Endothelial cell of umbilical vein (primary cell): ENCODE results near the gene CLSTN2. TPM values are rescaled to one million over a fixed set of nuclear protein-coding genes. Genes with fewer than 3 reads are reported as not detected.

Experiments used
- BruUV-seq: library from RNA; stranded (reverse); fragments of 400-500 nt; replicated peaks from 2 replicates; lab custom pipeline; 2021; lab: Mats Ljungman, UMichigan
- CTCF ChIA-PET: fragments of 300-600, 350-600 bp; sonication (Branson Sonifier 250); formaldehyde crosslinking; loops from one replicate; lab custom pipeline; 2021; ENCODE audit warnings: antibody characterized with exemption, inconsistent platforms; lab: Charles Lee
- POLR2A ChIA-PET: fragments of 300-600, 350-600 bp; sonication (Branson Sonifier 250); formaldehyde crosslinking; loops from one replicate; lab custom pipeline; 2021; ENCODE audit warnings: antibody characterized with exemption, inconsistent platforms; lab: Charles Lee
- DNase-seq: peaks from one replicate; pipeline ENCODE4 v3.0.0-alpha.2; 2011; ENCODE audit warnings: low read depth, low spot score
- FAIRE-seq: peaks from 2 replicates; lab custom pipeline; 2011; peaks lifted over from hg19 to GRCh38; lab: Jason Lieb, UNC
- H2AFZ ChIP-seq: 2 replicates; pipeline ENCODE4 v1.6.0; 2012; ENCODE audit warnings: low read depth, low read length, control low read depth, inconsistent platforms
- H3K27ac ChIP-seq: 2 replicates; pipeline ENCODE4 v1.5.1; 2011; ENCODE audit warnings: low read depth, mild to moderate bottlenecking, control low read depth, low read length, moderate library complexity; ENCODE audit not compliant: insufficient read depth
- H3K27me3 ChIP-seq, 2 experiments: 2 replicates each; pipeline versions ENCODE4 v1.6.0 to v1.6.1; 2011; ENCODE audit warnings: low read length in 2 of 2, mixed read lengths in 1 of 2; ENCODE audit not compliant: control insufficient read depth in 2 of 2, insufficient read depth in 2 of 2
- H3K36me3 ChIP-seq, 2 experiments: 2 replicates in 1 of 2; 3 replicates in 1 of 2; pipeline ENCODE4 v1.5.1; 2011; ENCODE audit warnings: low read length in 2 of 2, mild to moderate bottlenecking in 1 of 2, moderate library complexity in 1 of 2; ENCODE audit not compliant: control insufficient read depth in 2 of 2, insufficient read depth in 2 of 2; ENCODE audit errors: extremely low read depth in 1 of 2
- H3K4me1 ChIP-seq: 3 replicates; pipeline ENCODE4 v1.5.1; 2011; ENCODE audit warnings: mild to moderate bottlenecking, low read length; ENCODE audit not compliant: control insufficient read depth, insufficient read depth; ENCODE audit errors: extremely low read depth
- H3K4me2 ChIP-seq: 2 replicates; pipeline ENCODE4 v1.6.1; 2011; ENCODE audit warnings: low read length, control low read depth, mixed read lengths; ENCODE audit not compliant: insufficient read depth
- H3K4me3 ChIP-seq, 3 experiments: fragments of 200-600 bp in 1 of 3; sonication (generic), shearing (Covaris generic) in 1 of 3; replicated peaks in 1 of 3; 2 replicates each; pipeline ENCODE4 v1.5.1; 2011 to 2016; ENCODE audit warnings: control low read depth in 3 of 3, low read length in 3 of 3, mild to moderate bottlenecking in 2 of 3, inconsistent platforms in 1 of 3, low read depth in 1 of 3, moderate library complexity in 1 of 3; ENCODE audit not compliant: insufficient read depth in 1 of 3
- H3K79me2 ChIP-seq: 2 replicates; pipeline ENCODE4 v1.6.0; 2012; ENCODE audit warnings: low read length, inconsistent platforms; ENCODE audit not compliant: control insufficient read depth, insufficient read depth
- H3K9ac ChIP-seq: replicated peaks from 2 replicates; pipeline ENCODE3; 2011; ENCODE audit warnings: low read length, control low read depth; ENCODE audit not compliant: insufficient read depth; ENCODE audit errors: extremely low read depth
- H3K9me1 ChIP-seq: replicated peaks from 3 replicates; pipeline ENCODE4 v1.6.0; 2011; ENCODE audit warnings: mild to moderate bottlenecking, low read length; ENCODE audit not compliant: control insufficient read depth, insufficient read depth; ENCODE audit errors: extremely low read depth
- H3K9me3 ChIP-seq: replicated peaks from 2 replicates; pipeline ENCODE4 v1.5.1; 2012; ENCODE audit warnings: low read length, inconsistent platforms; ENCODE audit not compliant: control insufficient read depth, insufficient read depth
- H4K20me1 ChIP-seq: replicated peaks from 2 replicates; pipeline ENCODE3; 2011; ENCODE audit warnings: mild to moderate bottlenecking, low read length; ENCODE audit not compliant: control insufficient read depth, insufficient read depth; ENCODE audit errors: extremely low read depth
- CTCF ChIP-seq, 2 donors: IDR thresholded peaks; 1 replicate in 1 of 2; 2 replicates in 1 of 2; pipeline ENCODE4 v1.5.1; 2011; ENCODE audit warnings: low read length in 2 of 2, mild to moderate bottlenecking in 2 of 2, moderate library complexity in 2 of 2, control low read depth in 1 of 2, inconsistent platforms in 1 of 2, low read depth in 1 of 2; ENCODE audit not compliant: insufficient read depth in 1 of 2; ENCODE audit errors: extremely low read depth in 1 of 2
- EZH2 ChIP-seq: IDR thresholded peaks from 2 replicates; pipeline ENCODE4 v1.6.1; 2012; ENCODE audit warnings: borderline replicate concordance, low read depth, mild to moderate bottlenecking, moderate library complexity, low read length, inconsistent platforms; ENCODE audit not compliant: severe bottlenecking
- FOS ChIP-seq: IDR thresholded peaks from 2 replicates; pipeline ENCODE4 v1.6.1; 2011; ENCODE audit warnings: mild to moderate bottlenecking, low read length, moderate library complexity, borderline replicate concordance; ENCODE audit not compliant: insufficient read depth
- GATA2 ChIP-seq: IDR thresholded peaks from 2 replicates; pipeline ENCODE4 v1.7.0; 2011; ENCODE audit warnings: low read depth, mild to moderate bottlenecking, moderate library complexity, mixed read lengths, low read length; ENCODE audit not compliant: insufficient read length, insufficient read depth
- JUN ChIP-seq: IDR thresholded peaks from 2 replicates; pipeline ENCODE4 v1.6.1; 2011; ENCODE audit warnings: borderline replicate concordance, low read depth; ENCODE audit not compliant: insufficient read length, insufficient read depth
- MAX ChIP-seq: IDR thresholded peaks from 2 replicates; pipeline ENCODE4 v1.6.1; 2011; ENCODE audit not compliant: insufficient read depth, insufficient read length
- MYC ChIP-seq: IDR thresholded peaks from one replicate; pipeline ENCODE4 v1.6.1; 2011; ENCODE audit warnings: mild to moderate bottlenecking, low read depth, low read length
- POLR2A ChIP-seq: IDR thresholded peaks from 2 replicates; pipeline ENCODE4 v1.6.1; 2012; ENCODE audit warnings: low read depth, mild to moderate bottlenecking, control low read depth, low read length
- POLR2AphosphoS5 ChIP-seq: IDR thresholded peaks from 2 replicates; pipeline ENCODE4 v1.6.1; 2012; ENCODE audit warnings: low read depth, mild to moderate bottlenecking, control low read depth, low read length, moderate library complexity; ENCODE audit not compliant: insufficient read depth
- dilution Hi-C: fragments of 300-500 bp; cut with MboI; formaldehyde crosslinking; loops from one replicate; pipeline ENCODE4 v1.15.0; 2019; ENCODE audit warnings: low sequenced_read_pairs; ENCODE audit not compliant: extremely low pct_ligation_motif_present
- intact Hi-C: fragments of 100-400 bp; cut with micrococcal nuclease; formaldehyde crosslinking; loops from one replicate; pipeline ENCODE4 v1.10.0; 2022
- polyA plus RNA-seq, 4 experiments: library from polyadenylated mRNA; depleted of rRNA in 3 of 4; stranded (reverse) in 3 of 4; unstranded in 1 of 4; fragments of >200 nt; gene quantifications; 2 replicates each; pipeline versions ENCODE4 v1.2.1 to v1.2.3, GENCODE V29; 2011 to 2012; ENCODE audit warnings: missing spikeins in 1 of 4
- total RNA-seq: library from RNA; stranded (reverse); gene quantifications from 2 replicates; pipeline ENCODE4 v1.2.3, GENCODE V29; 2021

Gene CLSTN2
- total and polyA plus RNA-seq, 2 donors (not counting 3 experiments of a cell fraction or from before 2014, with no cell fraction given) = 0.26 to 0.38 TPM

GRCh38 chr3:140580746-140581145, 645.8 kb downstream of the CLSTN2 start:
- no peak overlapping the region for H3K9ac ChIP-seq
- TF ChIP-seq JUN (no peak), MYC (no peak)
- BruUV-seq = no TSS peak
- no peaks in the 10 kb centered on the region for H3K4me1 ChIP-seq
- no peaks in the 10 kb centered on the region for H4K20me1 ChIP-seq
- ChIA-PET POLR2A (no interaction called here), CTCF (no interaction called here)
- H2AFZ ChIP-seq = no peak overlapping the region
- no peaks in the 10 kb centered on the region for H3K36me3 ChIP-seq
- no peaks in the 10 kb centered on the region for H3K9me3 ChIP-seq
- H3K4me3 ChIP-seq = no peak overlapping the region
- H3K27ac ChIP-seq = no peak overlapping the region
- no peaks in the 10 kb centered on the region for H3K9me1 ChIP-seq
- DNase-seq (no peak), FAIRE-seq (no peak)
- H3K27me3 ChIP-seq = no peaks in the 10 kb centered on the region
- H3K79me2 ChIP-seq = no peaks in the 10 kb centered on the region
- no peak overlapping the region for H3K4me2 ChIP-seq
- intact Hi-C loops (no loop called here), dilution Hi-C loops (no loop called here)

- FAIRE-seq (no peak), DNase-seq (no peak)
- dilution Hi-C loops (no loop called here), intact Hi-C loops (no loop called here)
- TF ChIP-seq POLR2A (no peak), MYC (no peak), EZH2 (no peak), FOS (no peak), CTCF (IDR thresholded peaks at IDR 0.05; ENCODE audit: extremely low read depth in 1 of 2, insufficient read depth in 1 of 2, low read depth in 1 of 2, low read length in 2 of 2) (no peak), GATA2 (no peak), JUN (no peak), MAX (no peak), POLR2AphosphoS5 (no peak)
- no peaks in the 10 kb centered on the region for H3K36me3 ChIP-seq
- H3K4me1 ChIP-seq = no peaks in the 10 kb centered on the region
- CTCF ChIA-PET = no interaction called here
- no peak overlapping the region for H3K27ac ChIP-seq
- no peak overlapping the region for H3K4me2 ChIP-seq
- H3K9me1 ChIP-seq = no peaks in the 10 kb centered on the region
- H3K9me3 ChIP-seq = no peaks in the 10 kb centered on the region
- H3K27me3 ChIP-seq = no peaks in the 10 kb centered on the region
- no TSS peak for BruUV-seq
- POLR2A ChIA-PET = no interaction called here
- H3K79me2 ChIP-seq = no peaks in the 10 kb centered on the region
- H2AFZ ChIP-seq = no peak overlapping the region
- H4K20me1 ChIP-seq = no peaks in the 10 kb centered on the region
- H3K9ac ChIP-seq = no peak overlapping the region
- H3K4me3 ChIP-seq = no peak overlapping the region
Observed at GRCh38 chr3:140584549-140584948, 649.6 kb downstream of the CLSTN2 start.
